Neutrophil (primary cell): ENCODE data around the gene DSCAML1.

Experiments used
- H3K27ac ChIP-seq: fragments of 200-600 bp; sonication (generic); 2 replicates; pipeline ENCODE4 v1.5.1; 2016; ENCODE audit warnings: mild to moderate bottlenecking, moderate library complexity
- H3K27me3 ChIP-seq: fragments of 200-600 bp; sonication (generic); 2 replicates; pipeline ENCODE4 v1.6.0; 2016; ENCODE audit warnings: mild to moderate bottlenecking
- H3K36me3 ChIP-seq: fragments of 200-600 bp; sonication (generic); 2 replicates; pipeline ENCODE4 v1.5.1; 2017
- H3K4me1 ChIP-seq, 2 experiments: fragments of 200-600 bp in 1 of 2; sonication (generic) in 1 of 2; 1 replicate in 1 of 2; 2 replicates in 1 of 2; pipeline versions ENCODE4 v1.5.1 to v1.6.1; 2013 to 2016; ENCODE audit warnings: low read depth in 1 of 2, low read length in 1 of 2, mild to moderate bottlenecking in 1 of 2, moderate library complexity in 1 of 2; ENCODE audit not compliant: control insufficient read depth in 1 of 2, insufficient read depth in 1 of 2
- H3K4me3 ChIP-seq, 2 experiments: fragments of 200-600 bp in 1 of 2; sonication (generic) in 1 of 2; 1 replicate in 1 of 2; 2 replicates in 1 of 2; pipeline ENCODE4 v1.5.1; 2013 to 2016; ENCODE audit warnings: low read depth in 1 of 2, low read length in 1 of 2, mild to moderate bottlenecking in 1 of 2, moderate library complexity in 1 of 2
- H3K9me3 ChIP-seq: fragments of 200-600 bp; sonication (generic); 2 replicates; pipeline ENCODE4 v1.5.1; 2016
- TF ChIP-seq, protein P1 (sequence below): fragments of 200-600 bp; sonication (generic); IDR thresholded peaks from 2 replicates; pipeline ENCODE4 v1.5.1; 2016; ENCODE audit warnings: antibody characterized with exemption

DSCAML1 gene

GRCh38 chr11:117623831-117624271 is 173.2 kb downstream of the DSCAML1 start:
- H3K4me1 ChIP-seq, result no peaks in the 10 kb centered on the region
- no peaks in the 10 kb centered on the region for H3K36me3 ChIP-seq
- H3K9me3 ChIP-seq, result no peaks in the 10 kb centered on the region
- no peak overlapping the region for H3K4me3 ChIP-seq
- H3K27me3 ChIP-seq, result no peaks in the 10 kb centered on the region
- no peak overlapping the region for H3K27ac ChIP-seq
- TF ChIP-seq, protein P1, sequence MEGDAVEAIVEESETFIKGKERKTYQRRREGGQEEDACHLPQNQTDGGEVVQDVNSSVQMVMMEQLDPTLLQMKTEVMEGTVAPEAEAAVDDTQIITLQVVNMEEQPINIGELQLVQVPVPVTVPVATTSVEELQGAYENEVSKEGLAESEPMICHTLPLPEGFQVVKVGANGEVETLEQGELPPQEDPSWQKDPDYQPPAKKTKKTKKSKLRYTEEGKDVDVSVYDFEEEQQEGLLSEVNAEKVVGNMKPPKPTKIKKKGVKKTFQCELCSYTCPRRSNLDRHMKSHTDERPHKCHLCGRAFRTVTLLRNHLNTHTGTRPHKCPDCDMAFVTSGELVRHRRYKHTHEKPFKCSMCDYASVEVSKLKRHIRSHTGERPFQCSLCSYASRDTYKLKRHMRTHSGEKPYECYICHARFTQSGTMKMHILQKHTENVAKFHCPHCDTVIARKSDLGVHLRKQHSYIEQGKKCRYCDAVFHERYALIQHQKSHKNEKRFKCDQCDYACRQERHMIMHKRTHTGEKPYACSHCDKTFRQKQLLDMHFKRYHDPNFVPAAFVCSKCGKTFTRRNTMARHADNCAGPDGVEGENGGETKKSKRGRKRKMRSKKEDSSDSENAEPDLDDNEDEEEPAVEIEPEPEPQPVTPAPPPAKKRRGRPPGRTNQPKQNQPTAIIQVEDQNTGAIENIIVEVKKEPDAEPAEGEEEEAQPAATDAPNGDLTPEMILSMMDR, result no peak

GRCh38 chr11:117621226-117621625 is 175.8 kb downstream of the DSCAML1 start:
- Histone ChIP-seq H3K9me3 (no peaks in the 10 kb centered on the region), H3K4me1 (no peaks in the 10 kb centered on the region), H3K4me3 (no peak overlapping the region), H3K36me3 (no peaks in the 10 kb centered on the region), H3K27ac (no peak overlapping the region), H3K27me3 (peaks cover 4% of the 10 kb centered on the region)
- TF ChIP-seq, protein P1, result no peak

GRCh38 chr11:117620659-117621058 is 176.4 kb downstream of the DSCAML1 start:
- H3K27ac ChIP-seq, result no peak overlapping the region
- TF ChIP-seq, protein P1, result no peak

GRCh38 chr11:117620086-117620485 is 176.9 kb downstream of the DSCAML1 start:
- Histone ChIP-seq H3K4me3 (no peak overlapping the region), H3K9me3 (no peaks in the 10 kb centered on the region), H3K4me1 (no peaks in the 10 kb centered on the region), H3K36me3 (no peaks in the 10 kb centered on the region), H3K27me3 (peaks cover 10% of the 10 kb centered on the region), H3K27ac (no peak overlapping the region)
- TF ChIP-seq, protein P1, result no peak

More at GRCh38 chr11:117620659-117621058, 176.4 kb downstream of the DSCAML1 start:
- Histone ChIP-seq H3K36me3 (no peaks in the 10 kb centered on the region), H3K4me1 (no peaks in the 10 kb centered on the region), H3K4me3 (no peak overlapping the region), H3K9me3 (no peaks in the 10 kb centered on the region), H3K27me3 (peaks cover 10% of the 10 kb centered on the region)

GRCh38 chr11:117619661-117620060 is 177.4 kb downstream of the DSCAML1 start:
- H3K27ac ChIP-seq, result no peak overlapping the region
- H3K4me1 ChIP-seq, result no peaks in the 10 kb centered on the region
- H3K4me3 ChIP-seq, result no peak overlapping the region
- H3K27me3 ChIP-seq, result peaks cover 15% of the 10 kb centered on the region
- no peaks in the 10 kb centered on the region for H3K36me3 ChIP-seq
- TF ChIP-seq, protein P1, result no peak
- no peaks in the 10 kb centered on the region for H3K9me3 ChIP-seq

DNA sequence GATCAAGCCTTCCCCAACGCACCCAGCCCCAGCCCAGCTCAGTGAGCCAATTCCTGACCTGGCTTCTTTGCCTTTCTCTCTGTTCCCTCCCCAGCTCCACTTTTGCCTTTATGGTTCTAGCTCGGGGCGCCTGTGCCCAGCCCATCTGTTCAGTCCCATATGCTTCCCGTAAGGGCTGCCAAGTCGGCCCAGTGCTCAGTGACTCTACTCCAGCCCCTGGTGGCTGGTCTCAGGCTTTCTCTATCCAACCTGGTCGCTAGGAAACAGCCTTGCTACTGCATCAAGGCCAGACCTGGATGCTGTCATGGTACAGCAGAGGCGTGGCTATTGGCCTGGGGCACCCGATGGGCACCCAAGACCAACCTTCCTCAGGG is 178.0 kb downstream of the DSCAML1 start:
- H3K4me3 ChIP-seq, result no peak overlapping the region
- TF ChIP-seq, protein P1, result no peak
- H3K9me3 ChIP-seq, result no peaks in the 10 kb centered on the region
- no peaks in the 10 kb centered on the region for H3K36me3 ChIP-seq
- H3K27me3 ChIP-seq, result peaks cover 18% of the 10 kb centered on the region
- H3K4me1 ChIP-seq, result no peaks in the 10 kb centered on the region
- no peak overlapping the region for H3K27ac ChIP-seq
